ENCODE results near the gene CACNA1A. TPM values are rescaled to one million over a fixed set of nuclear protein-coding genes. Genes with fewer than 3 reads are reported as not detected.

Gene CACNA1A
- total RNA-seq, 1 donor from 2014 or later: 0.44 TPM

DNA sequence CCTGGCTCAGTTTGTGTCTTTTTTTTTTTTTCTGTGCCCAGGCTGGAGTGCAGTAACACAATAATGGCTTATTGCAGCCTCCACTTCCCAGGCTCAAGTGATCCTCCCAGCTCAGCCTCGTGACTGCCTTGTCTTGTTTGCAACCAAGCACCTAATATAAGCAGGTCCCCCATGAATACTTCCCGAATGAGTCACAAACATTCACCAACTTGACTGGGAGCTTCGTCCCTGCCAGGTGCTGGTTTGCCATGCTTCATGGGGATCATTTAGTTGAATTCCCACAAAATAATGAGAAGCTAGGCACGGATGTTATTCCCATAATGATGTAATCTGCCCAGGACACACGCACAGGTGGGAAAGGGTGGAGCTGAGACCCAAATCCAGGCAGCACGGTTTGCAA, 176.5 kb downstream of the CACNA1A start:
- TF ChIP-seq, protein P1, sequence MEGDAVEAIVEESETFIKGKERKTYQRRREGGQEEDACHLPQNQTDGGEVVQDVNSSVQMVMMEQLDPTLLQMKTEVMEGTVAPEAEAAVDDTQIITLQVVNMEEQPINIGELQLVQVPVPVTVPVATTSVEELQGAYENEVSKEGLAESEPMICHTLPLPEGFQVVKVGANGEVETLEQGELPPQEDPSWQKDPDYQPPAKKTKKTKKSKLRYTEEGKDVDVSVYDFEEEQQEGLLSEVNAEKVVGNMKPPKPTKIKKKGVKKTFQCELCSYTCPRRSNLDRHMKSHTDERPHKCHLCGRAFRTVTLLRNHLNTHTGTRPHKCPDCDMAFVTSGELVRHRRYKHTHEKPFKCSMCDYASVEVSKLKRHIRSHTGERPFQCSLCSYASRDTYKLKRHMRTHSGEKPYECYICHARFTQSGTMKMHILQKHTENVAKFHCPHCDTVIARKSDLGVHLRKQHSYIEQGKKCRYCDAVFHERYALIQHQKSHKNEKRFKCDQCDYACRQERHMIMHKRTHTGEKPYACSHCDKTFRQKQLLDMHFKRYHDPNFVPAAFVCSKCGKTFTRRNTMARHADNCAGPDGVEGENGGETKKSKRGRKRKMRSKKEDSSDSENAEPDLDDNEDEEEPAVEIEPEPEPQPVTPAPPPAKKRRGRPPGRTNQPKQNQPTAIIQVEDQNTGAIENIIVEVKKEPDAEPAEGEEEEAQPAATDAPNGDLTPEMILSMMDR (IDR thresholded peaks at IDR 0.05; ENCODE audit: borderline replicate concordance): no peak
- Histone ChIP-seq H3K36me3 (no peaks in the 10 kb centered on the region), H3K4me3 (no peak overlapping the region), H3K4me1 (no peaks in the 10 kb centered on the region), H3K27me3 (ENCODE audit: low read depth) (peaks cover 32% of the 10 kb centered on the region), H3K9me3 (replicated peaks) (peaks cover 25% of the 10 kb centered on the region), H3K27ac (replicated peaks) (no peak overlapping the region)
- intact Hi-C loops (cut with micrococcal nuclease): no loop called here
- no peak for DNase-seq

DNA sequence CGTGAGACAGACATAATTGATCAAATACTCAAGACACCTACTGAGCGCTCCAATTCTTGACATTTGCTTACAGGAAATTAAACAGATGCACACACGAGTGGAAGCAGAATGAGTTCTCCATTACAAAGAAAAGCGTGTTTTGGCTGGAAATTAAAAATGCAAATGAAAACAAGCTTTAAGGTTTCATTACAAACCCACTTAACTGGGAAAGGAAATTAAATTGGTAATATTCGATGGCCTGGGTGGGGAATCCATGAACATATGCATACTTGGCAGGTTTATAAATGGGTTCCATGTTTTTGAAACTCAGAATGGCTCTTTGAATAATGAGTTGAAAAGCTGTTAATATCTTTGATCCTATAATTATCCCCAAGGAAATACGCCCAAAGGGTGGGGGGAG, 178.0 kb downstream of the CACNA1A start:
- H3K36me3 ChIP-seq: no peaks in the 10 kb centered on the region
- peaks cover 35% of the 10 kb centered on the region for H3K9me3 ChIP-seq (replicated peaks)
- TF ChIP-seq, protein P1 (IDR thresholded peaks at IDR 0.05; ENCODE audit: borderline replicate concordance): no peak
- H3K4me1 ChIP-seq: no peaks in the 10 kb centered on the region
- intact Hi-C loops (cut with micrococcal nuclease): no loop called here
- no peak overlapping the region for H3K4me3 ChIP-seq
- no peak for DNase-seq
- H3K27me3 ChIP-seq (ENCODE audit: low read depth): peaks cover 32% of the 10 kb centered on the region
- H3K27ac ChIP-seq (replicated peaks): no peak overlapping the region

DNA sequence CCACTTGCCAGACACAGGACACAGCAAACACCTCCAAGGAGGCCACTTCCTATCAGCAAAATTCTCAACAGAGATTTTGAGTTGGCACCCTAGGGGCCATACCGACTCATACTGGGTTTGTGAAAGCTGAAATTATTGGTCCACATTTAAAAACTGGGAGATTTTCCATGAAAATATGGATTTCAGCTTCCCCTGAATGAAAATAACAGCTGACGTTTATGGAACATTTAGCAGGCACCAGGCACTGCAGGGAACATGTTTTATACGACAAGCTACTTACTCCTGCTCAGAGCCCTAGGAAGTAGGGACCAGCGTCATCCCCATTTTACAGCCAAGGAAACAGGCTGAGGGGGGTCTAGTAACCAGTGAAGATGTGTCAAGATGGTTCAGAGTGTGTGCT, 186.8 kb downstream of the CACNA1A start:
- Histone ChIP-seq H3K27ac (replicated peaks) (no peak overlapping the region), H3K27me3 (ENCODE audit: low read depth) (peaks cover 22% of the 10 kb centered on the region), H3K4me3 (no peak overlapping the region), H3K4me1 (no peaks in the 10 kb centered on the region), H3K9me3 (replicated peaks) (peaks cover 39% of the 10 kb centered on the region), H3K36me3 (no peaks in the 10 kb centered on the region)
- intact Hi-C loops (cut with micrococcal nuclease): no loop called here
- TF ChIP-seq, protein P1 (IDR thresholded peaks at IDR 0.05; ENCODE audit: borderline replicate concordance): no peak
- no peak for DNase-seq

DNA sequence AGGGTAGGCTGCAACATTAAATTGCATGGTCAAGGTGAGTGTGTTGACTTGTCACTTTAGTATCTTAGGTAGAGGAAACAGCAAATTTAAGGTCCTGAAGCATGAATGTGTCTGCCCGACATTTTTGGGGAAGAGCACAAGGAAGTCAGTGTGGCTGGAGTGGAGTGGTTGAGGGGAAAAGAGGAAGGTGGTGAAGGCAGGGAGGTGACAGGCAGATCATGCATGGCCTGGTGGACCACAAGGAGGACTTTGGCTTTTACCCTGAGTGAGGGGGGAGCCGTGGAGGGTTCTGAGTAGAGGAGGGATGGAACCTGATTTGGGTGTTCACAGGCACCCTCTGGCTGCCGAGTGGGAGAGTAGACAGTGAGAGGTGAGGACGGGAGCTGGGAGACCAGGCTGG, 188.1 kb downstream of the CACNA1A start:
- peaks cover 22% of the 10 kb centered on the region for H3K27me3 ChIP-seq (ENCODE audit: low read depth)
- DNase-seq: no peak
- H3K36me3 ChIP-seq: no peaks in the 10 kb centered on the region
- H3K4me3 ChIP-seq: no peak overlapping the region
- peaks cover 38% of the 10 kb centered on the region for H3K9me3 ChIP-seq (replicated peaks)
- intact Hi-C loops (cut with micrococcal nuclease): no loop called here
- no peak overlapping the region for H3K27ac ChIP-seq (replicated peaks)
- TF ChIP-seq, protein P1 (IDR thresholded peaks at IDR 0.05; ENCODE audit: borderline replicate concordance): no peak
- no peaks in the 10 kb centered on the region for H3K4me1 ChIP-seq

DNA sequence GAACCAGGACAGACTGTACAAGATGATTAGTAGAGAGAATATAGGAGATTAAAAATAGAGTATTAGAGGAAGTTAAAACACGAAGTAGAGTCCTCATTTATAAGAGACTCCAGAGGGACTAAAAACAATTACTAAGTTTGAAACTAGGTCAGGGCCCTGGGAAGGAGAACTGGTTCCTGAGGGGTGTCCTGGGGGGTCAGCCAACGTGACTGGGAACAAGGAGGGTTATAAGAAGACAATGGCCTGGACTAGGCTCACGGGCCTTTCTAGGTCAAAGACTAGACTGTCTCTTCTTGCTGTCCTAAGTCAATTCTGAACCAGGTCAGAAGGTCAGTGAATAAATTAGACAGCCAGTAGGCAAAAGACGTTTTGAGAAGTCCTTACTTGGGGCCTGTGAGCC, 190.8 kb downstream of the CACNA1A start:
- no peaks in the 10 kb centered on the region for H3K36me3 ChIP-seq
- TF ChIP-seq, protein P1 (IDR thresholded peaks at IDR 0.05; ENCODE audit: borderline replicate concordance): no peak
- no peaks in the 10 kb centered on the region for H3K4me1 ChIP-seq
- H3K27me3 ChIP-seq (ENCODE audit: low read depth): peaks cover 20% of the 10 kb centered on the region
- no peak overlapping the region for H3K27ac ChIP-seq (replicated peaks)
- H3K9me3 ChIP-seq (replicated peaks): peaks cover 41% of the 10 kb centered on the region
- intact Hi-C loops (cut with micrococcal nuclease): no loop called here
- H3K4me3 ChIP-seq: no peak overlapping the region
- DNase-seq: no peak

DNA sequence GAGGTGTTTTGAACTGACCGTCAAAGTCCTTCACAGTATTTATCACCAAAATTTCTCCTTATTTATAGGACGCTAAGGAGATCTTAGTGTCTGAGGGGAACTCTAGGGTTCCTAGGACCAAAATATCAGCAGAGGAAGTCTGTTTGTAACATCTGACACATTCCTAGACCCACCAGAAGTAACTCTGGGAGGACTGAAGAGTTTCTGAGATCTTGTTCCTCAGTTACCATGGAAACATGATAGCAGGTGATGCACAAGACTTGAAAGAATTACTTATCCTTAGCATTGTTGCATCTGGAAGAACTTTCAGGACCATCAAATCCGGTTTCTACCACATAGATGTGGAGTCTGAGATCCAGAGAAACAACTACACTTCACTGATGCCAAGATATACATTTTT, 191.5 kb downstream of the CACNA1A start:
- no peak overlapping the region for H3K4me3 ChIP-seq
- no peak overlapping the region for H3K27ac ChIP-seq (replicated peaks)
- peaks cover 41% of the 10 kb centered on the region for H3K9me3 ChIP-seq (replicated peaks)
- peaks cover 13% of the 10 kb centered on the region for H3K27me3 ChIP-seq (ENCODE audit: low read depth)
- no peak for DNase-seq
- intact Hi-C loops (cut with micrococcal nuclease): no loop called here
- no peaks in the 10 kb centered on the region for H3K36me3 ChIP-seq
- TF ChIP-seq, protein P1 (IDR thresholded peaks at IDR 0.05; ENCODE audit: borderline replicate concordance): no peak
- H3K4me1 ChIP-seq: no peaks in the 10 kb centered on the region

All from left ventricle myocardium inferior (tissue), 1 donor.